ENCODE data around the gene RNF220. TPM values are rescaled to one million over a fixed set of nuclear protein-coding genes. Genes with fewer than 3 reads are reported as not detected.

The RNF220 gene
- total RNA-seq, 1 donor from 2014 or later: 46.5 TPM

Small RNA genes within 50 kb of the gene (small RNA-seq; reads per million reads assigned to genes)
- gene MIR5584 (ENCODE audit: low replicate concordance) (not detected), gene RNU6-369P (ENCODE audit: low replicate concordance) (not detected)

Other genes with a start within 250 kb of the RNF220 start
- gene DMAP1, start 191.8 kb upstream of the RNF220 start, total RNA-seq: 24.8 TPM
- gene ERI3, start 50.0 kb upstream of the RNF220 start, total RNA-seq: 55.6 TPM